Natural killer cell (primary cell): ENCODE data around the gene ZNF521. TPM values are rescaled to one million over a fixed set of nuclear protein-coding genes. Genes with fewer than 3 reads are reported as not detected.

Experiments used
- ATAC-seq, 3 donors: fragments of 150-1000 bp in 2 of 3; fragments of 200-7000 bp in 1 of 3; cut with Tn5 transposase; 1 replicate in 1 of 3; 2 replicates in 2 of 3; pipeline ENCODE4 v1.10.0; 2021; ENCODE audit warnings: mild to moderate bottlenecking in 2 of 3, moderate library complexity in 2 of 3
- DNase-seq, 2 donors: peaks; one replicate each; pipeline versions ENCODE4 v3.0.0 to v3.0.0-alpha.2; 2013 to 2021; ENCODE audit warnings: mixed read lengths in 1 of 2
- H3K27ac ChIP-seq: one replicate; pipeline ENCODE4 v1.5.1; 2013; ENCODE audit warnings: mild to moderate bottlenecking, low read length
- H3K27me3 ChIP-seq: one replicate; pipeline ENCODE4 v1.6.1; 2013; ENCODE audit warnings: low read length; ENCODE audit not compliant: control insufficient read depth, insufficient read depth
- H3K36me3 ChIP-seq: one replicate; pipeline ENCODE4 v1.6.1; 2013; ENCODE audit warnings: low read length; ENCODE audit not compliant: control insufficient read depth, insufficient read depth
- H3K4me1 ChIP-seq: one replicate; pipeline ENCODE4 v1.6.1; 2013; ENCODE audit warnings: low read length; ENCODE audit not compliant: control insufficient read depth, insufficient read depth
- H3K4me3 ChIP-seq: one replicate; pipeline ENCODE4 v1.5.1; 2013; ENCODE audit warnings: low read length
- H3K9me3 ChIP-seq: one replicate; pipeline ENCODE4 v1.6.1; 2013; ENCODE audit warnings: low read length; ENCODE audit not compliant: control insufficient read depth, insufficient read depth
- H3K27ac Mint-ChIP-seq, 2 donors: one replicate each; pipeline ENCODE4 v1.8.0; 2022; ENCODE audit warnings: mild to moderate bottlenecking in 2 of 2, mixed read lengths in 2 of 2, moderate library complexity in 1 of 2
- H3K27me3 Mint-ChIP-seq, 2 donors: one replicate each; pipeline ENCODE4 v1.8.0; 2022; ENCODE audit warnings: low read depth in 2 of 2, mixed read lengths in 2 of 2
- H3K36me3 Mint-ChIP-seq: one replicate; pipeline ENCODE4 v1.8.0; 2022; ENCODE audit warnings: mixed read lengths
- H3K4me1 Mint-ChIP-seq, 2 donors: one replicate each; pipeline ENCODE4 v1.8.0; 2022; ENCODE audit warnings: mixed read lengths in 2 of 2
- H3K4me3 Mint-ChIP-seq: one replicate; pipeline ENCODE4 v1.8.0; 2022; ENCODE audit warnings: mild to moderate bottlenecking, moderate library complexity, mixed read lengths
- H3K9me3 Mint-ChIP-seq, 2 donors: one replicate each; pipeline ENCODE4 v1.8.0; 2022; ENCODE audit warnings: mixed read lengths in 2 of 2
- WGBS: methylation state at CpG from one replicate; pipeline ENCODE4 v1.1.7; 2013; ENCODE audit warnings: missing lambda C conversion rate; ENCODE audit not compliant: insufficient coverage; 5-methylcytosine and 5-hydroxymethylcytosine counted together
- intact Hi-C: fragments of 100-400 bp; cut with micrococcal nuclease; formaldehyde crosslinking; loops from one replicate; pipeline ENCODE4 v1.14.2; 2022
- total RNA-seq, 4 donors: library from RNA; stranded (reverse); fragments of 120-200 nt in 1 of 4; gene quantifications; one replicate each; pipeline versions ENCODE4 v1.2.3 to v1.2.4, GENCODE V29; 2013 to 2022
- TF ChIP-seq, protein P1 (sequence below): fragments of 200-600 bp; IDR thresholded peaks from one replicate; pipeline ENCODE4 v1.8.0; 2022; ENCODE audit warnings: antibody characterized with exemption

Gene ZNF521
- total RNA-seq, 3 donors from 2014 or later (not counting 1 experiment from before 2014, with no cell fraction given): 0.19 to 3.5 (median 0.54) TPM

GRCh38 chr18:25145731-25146511 lies 206.0 kb downstream of the ZNF521 start:
- Mint-ChIP-seq H3K27ac (no peak overlapping the region), H3K4me3 (no peak overlapping the region), H3K9me3 (no peaks in the 10 kb centered on the region), H3K27me3 (peaks cover under 1 to 2% of the 10 kb centered on the region in 2 donors), H3K36me3 (no peaks in the 10 kb centered on the region), H3K4me1 (no peaks in the 10 kb centered on the region)
- TF ChIP-seq, protein P1, sequence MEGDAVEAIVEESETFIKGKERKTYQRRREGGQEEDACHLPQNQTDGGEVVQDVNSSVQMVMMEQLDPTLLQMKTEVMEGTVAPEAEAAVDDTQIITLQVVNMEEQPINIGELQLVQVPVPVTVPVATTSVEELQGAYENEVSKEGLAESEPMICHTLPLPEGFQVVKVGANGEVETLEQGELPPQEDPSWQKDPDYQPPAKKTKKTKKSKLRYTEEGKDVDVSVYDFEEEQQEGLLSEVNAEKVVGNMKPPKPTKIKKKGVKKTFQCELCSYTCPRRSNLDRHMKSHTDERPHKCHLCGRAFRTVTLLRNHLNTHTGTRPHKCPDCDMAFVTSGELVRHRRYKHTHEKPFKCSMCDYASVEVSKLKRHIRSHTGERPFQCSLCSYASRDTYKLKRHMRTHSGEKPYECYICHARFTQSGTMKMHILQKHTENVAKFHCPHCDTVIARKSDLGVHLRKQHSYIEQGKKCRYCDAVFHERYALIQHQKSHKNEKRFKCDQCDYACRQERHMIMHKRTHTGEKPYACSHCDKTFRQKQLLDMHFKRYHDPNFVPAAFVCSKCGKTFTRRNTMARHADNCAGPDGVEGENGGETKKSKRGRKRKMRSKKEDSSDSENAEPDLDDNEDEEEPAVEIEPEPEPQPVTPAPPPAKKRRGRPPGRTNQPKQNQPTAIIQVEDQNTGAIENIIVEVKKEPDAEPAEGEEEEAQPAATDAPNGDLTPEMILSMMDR: no peak
- H3K36me3 ChIP-seq: no peaks in the 10 kb centered on the region
- H3K9me3 ChIP-seq: no peaks in the 10 kb centered on the region
- H3K4me1 ChIP-seq: no peaks in the 10 kb centered on the region
- H3K27ac ChIP-seq: no peak overlapping the region
- no peaks in the 10 kb centered on the region for H3K27me3 ChIP-seq
- DNase-seq: no peak
- H3K4me3 ChIP-seq: no peak overlapping the region
- 80% methylated on average over 2 of the region's 2 CpGs for WGBS
- intact Hi-C loops: no loop called here
- ATAC-seq: no peak

DNA sequence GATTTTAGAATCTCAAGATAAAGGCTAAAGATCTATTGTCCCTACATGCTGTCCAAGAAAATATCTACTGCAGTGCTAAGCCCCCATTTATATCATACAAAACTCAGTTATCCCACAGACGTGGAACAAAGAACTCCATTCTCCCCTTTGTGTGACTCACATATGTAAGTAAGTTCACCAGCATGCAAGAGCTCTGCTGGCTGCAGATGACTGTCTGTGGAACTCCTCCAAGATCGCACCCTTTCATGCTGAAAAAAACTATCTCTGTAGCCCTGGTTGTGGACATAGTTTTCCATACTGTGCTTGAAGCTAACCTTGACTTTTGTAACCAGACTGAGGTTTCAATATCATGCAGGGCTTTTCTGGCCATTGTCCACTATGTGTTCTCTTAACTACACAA lies 207.1 kb downstream of the ZNF521 start:
- TF ChIP-seq, protein P1: no peak
- ATAC-seq (no peak), DNase-seq (no peak)
- Histone ChIP-seq H3K36me3 (no peaks in the 10 kb centered on the region), H3K9me3 (no peaks in the 10 kb centered on the region), H3K4me3 (no peak overlapping the region), H3K27ac (no peak overlapping the region), H3K4me1 (no peaks in the 10 kb centered on the region), H3K27me3 (no peaks in the 10 kb centered on the region)
- WGBS: 84% methylated on average over 2 of the region's 2 CpGs
- Mint-ChIP-seq H3K9me3 (no peaks in the 10 kb centered on the region), H3K27ac (no peak overlapping the region), H3K36me3 (no peaks in the 10 kb centered on the region), H3K27me3 (no peaks in the 10 kb centered on the region), H3K4me1 (peaks cover 0 to 4% of the 10 kb centered on the region in 2 donors), H3K4me3 (no peak overlapping the region)
- intact Hi-C loops: no loop called here

DNA sequence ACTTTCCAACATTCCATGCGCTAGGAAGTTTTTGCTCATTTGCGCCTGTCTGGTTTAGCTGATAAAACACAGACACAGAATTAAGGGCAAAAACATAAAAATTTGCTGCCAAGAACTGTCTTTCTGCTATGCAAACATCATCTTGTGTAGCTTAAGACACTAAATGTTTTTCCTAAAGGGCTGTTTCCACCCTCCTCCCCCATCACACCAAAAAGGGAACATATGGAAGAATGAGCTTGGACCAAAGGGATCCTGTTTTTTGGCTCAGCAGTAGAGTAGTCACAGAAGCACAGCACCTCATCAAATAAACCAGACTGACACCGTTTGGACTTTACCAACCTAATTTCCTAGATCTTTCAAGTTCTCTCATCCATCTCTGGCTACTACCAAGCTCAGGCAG lies 210.1 kb downstream of the ZNF521 start:
- H3K27ac ChIP-seq: no peak overlapping the region
- H3K36me3 ChIP-seq: no peaks in the 10 kb centered on the region
- no peak overlapping the region for H3K4me3 ChIP-seq
- Mint-ChIP-seq H3K4me3 (no peak overlapping the region), H3K4me1 (peaks cover 0 to 4% of the 10 kb centered on the region in 2 donors), H3K27ac (no peak overlapping the region), H3K36me3 (no peaks in the 10 kb centered on the region), H3K27me3 (no peaks in the 10 kb centered on the region), H3K9me3 (no peaks in the 10 kb centered on the region)
- WGBS: 81% methylated on average over 3 of the region's 3 CpGs
- ATAC-seq: no peak
- H3K4me1 ChIP-seq: no peaks in the 10 kb centered on the region
- no peaks in the 10 kb centered on the region for H3K9me3 ChIP-seq
- H3K27me3 ChIP-seq: no peaks in the 10 kb centered on the region
- DNase-seq: no peak
- TF ChIP-seq, protein P1: no peak
- intact Hi-C loops: no loop called here

GRCh38 chr18:25141399-25141798 lies 210.6 kb downstream of the ZNF521 start:
- Histone ChIP-seq H3K4me3 (no peak overlapping the region), H3K36me3 (no peaks in the 10 kb centered on the region), H3K9me3 (no peaks in the 10 kb centered on the region), H3K27ac (no peak overlapping the region), H3K27me3 (no peaks in the 10 kb centered on the region), H3K4me1 (no peaks in the 10 kb centered on the region)
- H3K27me3 Mint-ChIP-seq: no peaks in the 10 kb centered on the region
- no peaks in the 10 kb centered on the region for H3K36me3 Mint-ChIP-seq
- intact Hi-C loops: no loop called here
- TF ChIP-seq, protein P1: no peak
- no peak overlapping the region for H3K4me3 Mint-ChIP-seq
- H3K4me1 Mint-ChIP-seq: peaks cover 0 to 4% of the 10 kb centered on the region in 2 donors
- H3K9me3 Mint-ChIP-seq: no peaks in the 10 kb centered on the region
- no peak for DNase-seq
- no peak for ATAC-seq
- 94% methylated on average over 3 of the region's 3 CpGs for WGBS
- H3K27ac Mint-ChIP-seq: no peak overlapping the region
